Liver (tissue), 9 donors: ENCODE data around the gene D2HGDH. TPM values are rescaled to one million over a fixed set of nuclear protein-coding genes. Genes with fewer than 3 reads are reported as not detected.
A peak's percentile ranks its signal among the peaks of the same experiment; 100 is the strongest.

ENCODE experiments used
- DNase-seq: peaks from one replicate; pipeline ENCODE4 v3.0.0-alpha.2; 2017; ENCODE audit warnings: low spot score
- H3K27ac ChIP-seq, 2 donors: one replicate each; pipeline ENCODE4 v1.7.0; 2013; ENCODE audit warnings: inconsistent platforms in 2 of 2, low read length in 2 of 2, control low read depth in 1 of 2, low read depth in 1 of 2, mild to moderate bottlenecking in 1 of 2
- H3K27me3 ChIP-seq, 4 donors: one replicate each; pipeline versions ENCODE4 v1.6.1 to v1.7.0; 2013; ENCODE audit warnings: low read length in 3 of 4, inconsistent platforms in 1 of 4, mild to moderate bottlenecking in 1 of 4, moderate library complexity in 1 of 4; ENCODE audit not compliant: control insufficient read depth in 4 of 4, insufficient read depth in 4 of 4
- H3K36me3 ChIP-seq, 4 donors: one replicate each; pipeline versions ENCODE4 v1.6.1 to v1.7.0; 2013; ENCODE audit warnings: low read length in 3 of 4, mild to moderate bottlenecking in 3 of 4, low read depth in 1 of 4, moderate library complexity in 1 of 4; ENCODE audit not compliant: control insufficient read depth in 4 of 4, insufficient read depth in 3 of 4
- H3K4me1 ChIP-seq, 4 donors: one replicate each; pipeline versions ENCODE4 v1.6.1 to v1.7.0; 2013; ENCODE audit warnings: low read length in 3 of 4, mild to moderate bottlenecking in 3 of 4, moderate library complexity in 1 of 4; ENCODE audit not compliant: control insufficient read depth in 4 of 4, insufficient read depth in 4 of 4
- H3K4me3 ChIP-seq, 3 donors: one replicate each; pipeline versions ENCODE4 v1.6.1 to v1.7.0; 2013; ENCODE audit warnings: low read length in 3 of 3, control low read depth in 1 of 3, low read depth in 1 of 3, mild to moderate bottlenecking in 1 of 3
- H3K9ac ChIP-seq, 2 donors: one replicate each; pipeline ENCODE4 v1.7.0; 2013; ENCODE audit warnings: low read length in 2 of 2, mild to moderate bottlenecking in 2 of 2, moderate library complexity in 2 of 2, control low read depth in 1 of 2, low read depth in 1 of 2
- H3K9me3 ChIP-seq, 4 donors: one replicate each; pipeline versions ENCODE4 v1.6.1 to v1.7.0; 2013; ENCODE audit warnings: low read length in 3 of 4; ENCODE audit not compliant: control insufficient read depth in 4 of 4
- EGR1 ChIP-seq, 2 donors: IDR thresholded peaks; 2 replicates each; pipeline ENCODE4 v1.6.1; 2016 to 2018; ENCODE audit warnings: antibody characterized with exemption in 2 of 2, low read depth in 2 of 2
- FOXA1 ChIP-seq: IDR thresholded peaks from 2 replicates; pipeline ENCODE4 v1.6.1; 2016; ENCODE audit warnings: antibody characterized with exemption
- FOXA2 ChIP-seq: IDR thresholded peaks from 2 replicates; pipeline ENCODE4 v1.6.1; 2016; ENCODE audit warnings: antibody characterized with exemption
- GABPA ChIP-seq, 2 donors: IDR thresholded peaks in 1 of 2; conservative IDR thresholded peaks in 1 of 2; 2 replicates each; pipeline ENCODE4 v1.6.1; 2016; ENCODE audit warnings: antibody characterized with exemption in 2 of 2, mild to moderate bottlenecking in 1 of 2, moderate library complexity in 1 of 2
- HNF4A ChIP-seq, 2 donors: conservative IDR thresholded peaks; 2 replicates each; pipeline ENCODE4 v1.6.1; 2016; ENCODE audit warnings: antibody characterized with exemption in 2 of 2, mild to moderate bottlenecking in 2 of 2
- HNF4G ChIP-seq: IDR thresholded peaks from 2 replicates; pipeline ENCODE4 v1.6.1; 2016; ENCODE audit warnings: antibody characterized with exemption
- JUND ChIP-seq, 2 donors: IDR thresholded peaks; 2 replicates each; pipeline ENCODE4 v1.6.1; 2016; ENCODE audit warnings: antibody characterized with exemption in 2 of 2
- MAX ChIP-seq: IDR thresholded peaks from 2 replicates; pipeline ENCODE4 v1.6.1; 2016; ENCODE audit warnings: antibody characterized with exemption
- RAD21 ChIP-seq, 2 donors: IDR thresholded peaks; 2 replicates each; pipeline ENCODE4 v1.6.1; 2016; ENCODE audit warnings: antibody characterized with exemption in 2 of 2, mild to moderate bottlenecking in 2 of 2
- RXRA ChIP-seq, 2 donors: IDR thresholded peaks; 2 replicates each; pipeline ENCODE4 v1.6.1; 2017 to 2018; ENCODE audit warnings: antibody characterized with exemption in 2 of 2, mild to moderate bottlenecking in 1 of 2
- SP1 ChIP-seq: IDR thresholded peaks from 2 replicates; pipeline ENCODE4 v1.6.1; 2018; ENCODE audit warnings: antibody characterized with exemption, mild to moderate bottlenecking
- WGBS: extraction: QIAGEN DNeasy Blood & Tissue Kit; methylation state at CpG from one replicate; pipeline ENCODE4 v1.1.7; 2013; 5-methylcytosine and 5-hydroxymethylcytosine counted together
- polyA plus RNA-seq, 2 donors: library from polyadenylated mRNA; stranded (reverse) in 1 of 2; unstranded in 1 of 2; fragments of 200-250 nt in 1 of 2; fragments of >200 nt in 1 of 2; fragmentation: Nextera tagmentation in 1 of 2; extraction: Ambion mirVana in 1 of 2; gene quantifications; one replicate each; pipeline versions ENCODE4 v1.2.1 to v1.2.3, GENCODE V29; 2013 to 2015
- total RNA-seq, 2 donors: library from RNA; depleted of rRNA; stranded (reverse); fragments of >200 nt; gene quantifications; one replicate each; pipeline ENCODE4 v1.2.3, GENCODE V29; 2014
- TF ChIP-seq, protein P1 (sequence below): IDR thresholded peaks from 2 replicates; pipeline ENCODE4 v1.6.1; 2016; ENCODE audit warnings: antibody characterized with exemption
- TF ChIP-seq, protein P2 (sequence below): fragments of 150-350 bp; IDR thresholded peaks from 2 replicates; pipeline ENCODE4 v1.5.1; 2017; ENCODE audit warnings: improper control_type of control experiment, low read depth, low read length; ENCODE audit not compliant: missing input control
- donor health status: healthy.
- donor health status: healthy.
- donor health status: healthy.
- donor health status: healthy.
- donor health status: healthy.

The D2HGDH gene
- total and polyA plus RNA-seq, 4 donors: 6.4 to 25.0 (median 13.5) TPM

- H3K4me3 ChIP-seq: no peak overlapping the region
- no peak for DNase-seq
- H3K36me3 ChIP-seq: peaks cover 9 to 54% (median 21%) of the 10 kb centered on the region in 4 donors
- TF ChIP-seq HNF4G (no peak), FOXA1 (no peak)
- TF ChIP-seq, protein P1, sequence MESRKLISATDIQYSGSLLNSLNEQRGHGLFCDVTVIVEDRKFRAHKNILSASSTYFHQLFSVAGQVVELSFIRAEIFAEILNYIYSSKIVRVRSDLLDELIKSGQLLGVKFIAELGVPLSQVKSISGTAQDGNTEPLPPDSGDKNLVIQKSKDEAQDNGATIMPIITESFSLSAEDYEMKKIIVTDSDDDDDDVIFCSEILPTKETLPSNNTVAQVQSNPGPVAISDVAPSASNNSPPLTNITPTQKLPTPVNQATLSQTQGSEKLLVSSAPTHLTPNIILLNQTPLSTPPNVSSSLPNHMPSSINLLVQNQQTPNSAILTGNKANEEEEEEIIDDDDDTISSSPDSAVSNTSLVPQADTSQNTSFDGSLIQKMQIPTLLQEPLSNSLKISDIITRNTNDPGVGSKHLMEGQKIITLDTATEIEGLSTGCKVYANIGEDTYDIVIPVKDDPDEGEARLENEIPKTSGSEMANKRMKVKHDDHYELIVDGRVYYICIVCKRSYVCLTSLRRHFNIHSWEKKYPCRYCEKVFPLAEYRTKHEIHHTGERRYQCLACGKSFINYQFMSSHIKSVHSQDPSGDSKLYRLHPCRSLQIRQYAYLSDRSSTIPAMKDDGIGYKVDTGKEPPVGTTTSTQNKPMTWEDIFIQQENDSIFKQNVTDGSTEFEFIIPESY: no peak
- H3K9me3 ChIP-seq: peaks cover 2 to 10% (median 4%) of the 10 kb centered on the region in 4 donors
- no peak overlapping the region for H3K9ac ChIP-seq
- 99% methylated on average over 21 of the region's 21 CpGs for WGBS
- no peak overlapping the region for H3K27ac ChIP-seq
- no peaks in the 10 kb centered on the region for H3K4me1 ChIP-seq
- no peaks in the 10 kb centered on the region for H3K27me3 ChIP-seq
These were observed 11.5 kb upstream of the D2HGDH start for GRCh38 chr2:241722896-241723454.

GRCh38 chr2:241724259-241724974 is 10.0 kb upstream of the D2HGDH start:
- no peak overlapping the region for H3K4me3 ChIP-seq
- no peaks in the 10 kb centered on the region for H3K4me1 ChIP-seq
- H3K27ac ChIP-seq: no peak overlapping the region
- no peaks in the 10 kb centered on the region for H3K27me3 ChIP-seq
- no peak overlapping the region for H3K9ac ChIP-seq
- peaks cover 7 to 46% (median 18%) of the 10 kb centered on the region in 4 donors for H3K36me3 ChIP-seq
- H3K9me3 ChIP-seq: peaks cover 2 to 10% (median 4%) of the 10 kb centered on the region in 4 donors
- TF ChIP-seq JUND (IDR thresholded peaks at IDR 0.05): no peak
- TF ChIP-seq, protein P2, sequence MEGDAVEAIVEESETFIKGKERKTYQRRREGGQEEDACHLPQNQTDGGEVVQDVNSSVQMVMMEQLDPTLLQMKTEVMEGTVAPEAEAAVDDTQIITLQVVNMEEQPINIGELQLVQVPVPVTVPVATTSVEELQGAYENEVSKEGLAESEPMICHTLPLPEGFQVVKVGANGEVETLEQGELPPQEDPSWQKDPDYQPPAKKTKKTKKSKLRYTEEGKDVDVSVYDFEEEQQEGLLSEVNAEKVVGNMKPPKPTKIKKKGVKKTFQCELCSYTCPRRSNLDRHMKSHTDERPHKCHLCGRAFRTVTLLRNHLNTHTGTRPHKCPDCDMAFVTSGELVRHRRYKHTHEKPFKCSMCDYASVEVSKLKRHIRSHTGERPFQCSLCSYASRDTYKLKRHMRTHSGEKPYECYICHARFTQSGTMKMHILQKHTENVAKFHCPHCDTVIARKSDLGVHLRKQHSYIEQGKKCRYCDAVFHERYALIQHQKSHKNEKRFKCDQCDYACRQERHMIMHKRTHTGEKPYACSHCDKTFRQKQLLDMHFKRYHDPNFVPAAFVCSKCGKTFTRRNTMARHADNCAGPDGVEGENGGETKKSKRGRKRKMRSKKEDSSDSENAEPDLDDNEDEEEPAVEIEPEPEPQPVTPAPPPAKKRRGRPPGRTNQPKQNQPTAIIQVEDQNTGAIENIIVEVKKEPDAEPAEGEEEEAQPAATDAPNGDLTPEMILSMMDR: peak; percentile 18
- TF ChIP-seq EGR1 (IDR thresholded peaks at IDR 0.05; ENCODE audit: low read depth in 2 of 2): no peak
- no peak for TF ChIP-seq SP1
- TF ChIP-seq RAD21 (IDR thresholded peaks at IDR 0.05): peak in 1 of 2 donors; percentile 57
- no peak for TF ChIP-seq FOXA2
- WGBS: 97% methylated on average over 41 of the region's 41 CpGs
- DNase-seq: no peak

- H3K9ac ChIP-seq: no peak overlapping the region
- no peak for TF ChIP-seq HNF4G
- TF ChIP-seq RXRA (IDR thresholded peaks at IDR 0.05): no peak
- no peak for TF ChIP-seq MAX
- TF ChIP-seq GABPA (IDR thresholded peaks at IDR 0.05 in 1 of 2, conservative IDR thresholded peaks at IDR 0.05 in 1 of 2): no peak
- no peak for TF ChIP-seq FOXA2
- TF ChIP-seq EGR1 (IDR thresholded peaks at IDR 0.05; ENCODE audit: low read depth in 2 of 2): no peak
- TF ChIP-seq HNF4A (conservative IDR thresholded peaks at IDR 0.05): no peak
- no peak for DNase-seq
- no peak overlapping the region for H3K27ac ChIP-seq
- H3K9me3 ChIP-seq: peaks cover 2 to 10% (median 4%) of the 10 kb centered on the region in 4 donors
- H3K4me1 ChIP-seq: no peaks in the 10 kb centered on the region
- no peaks in the 10 kb centered on the region for H3K27me3 ChIP-seq
- 97% methylated on average over 76 of the region's 76 CpGs for WGBS
- H3K36me3 ChIP-seq: peaks cover 6 to 38% (median 13%) of the 10 kb centered on the region in 4 donors
- H3K4me3 ChIP-seq: no peak overlapping the region
These were observed 9.2 kb upstream of the D2HGDH start for GRCh38 chr2:241724975-241725870.
